ENCODE results near the gene LMBR1. TPM values are rescaled to one million over a fixed set of nuclear protein-coding genes. Genes with fewer than 3 reads are reported as not detected.

LMBR1 gene
- total and polyA plus RNA-seq, 2 donors (not counting 1 experiment from before 2014, with no cell fraction given) = 30.8 to 41.6 TPM

GRCh38 chr7:156841497-156841896, 51.5 kb downstream of the LMBR1 start:
- H3K4me2 ChIP-seq (ENCODE audit: extremely low read depth, insufficient read depth, low read length) = no peak overlapping the region
- no peaks in the 10 kb centered on the region for H3K79me2 ChIP-seq (ENCODE audit: control insufficient read depth, insufficient read depth, low read length)

DNA sequence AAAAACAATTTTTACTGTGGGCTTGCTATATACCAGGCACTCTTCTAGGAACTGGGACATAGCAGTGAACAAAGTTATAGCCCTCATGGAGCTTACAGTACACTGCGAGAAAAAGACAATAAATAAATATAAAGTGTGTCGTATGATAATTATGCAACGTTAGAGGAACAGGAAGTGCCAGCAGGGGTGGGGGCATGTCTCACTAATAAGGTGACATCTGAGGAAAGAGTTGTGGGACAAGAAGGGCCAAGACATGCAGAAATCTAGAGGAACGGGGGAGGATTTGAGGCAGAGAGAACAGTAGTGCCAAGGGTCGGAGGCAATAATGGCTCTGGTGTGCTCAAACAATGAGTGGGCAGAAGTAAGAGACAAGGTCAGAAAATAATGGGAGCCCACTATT, 52.8 kb downstream of the LMBR1 start:
- Histone ChIP-seq H2AFZ (ENCODE audit: low read length) (no peak overlapping the region), H3K4me1 (ENCODE audit: control insufficient read depth, extremely low read depth, insufficient read depth, low read length) (no peaks in the 10 kb centered on the region), H3K4me3 (replicated peaks in 1 of 4; ENCODE audit: control extremely low read depth in 1 of 4, insufficient read depth in 1 of 4, low read depth in 3 of 4, low read length in 4 of 4) (no peak overlapping the region), H3K27me3 (ENCODE audit: control insufficient read depth, insufficient read depth, low read length) (no peaks in the 10 kb centered on the region), H3K36me3 (ENCODE audit: control insufficient read depth, insufficient read depth, low read length) (no peaks in the 10 kb centered on the region), H3K9me3 (ENCODE audit: control insufficient read depth, insufficient read depth, low read depth, low read length) (no peaks in the 10 kb centered on the region), H3K27ac (ENCODE audit: insufficient read depth, low read length) (no peak overlapping the region), H3K9ac (ENCODE audit: insufficient read depth, low read length) (no peak overlapping the region), H3K4me2 (ENCODE audit: extremely low read depth, insufficient read depth, low read length) (no peak overlapping the region), H4K20me1 (ENCODE audit: control insufficient read depth, extremely low read depth, insufficient read depth, low read length) (no peaks in the 10 kb centered on the region), H3K79me2 (ENCODE audit: control insufficient read depth, insufficient read depth, low read length) (no peaks in the 10 kb centered on the region)
- no peak for DNase-seq (ENCODE audit: low read depth in 2 of 2)
- TF ChIP-seq EZH2 (IDR thresholded peaks at IDR 0.05; ENCODE audit: low read length, missing control alignments) = no peak
- TF ChIP-seq, protein P1, sequence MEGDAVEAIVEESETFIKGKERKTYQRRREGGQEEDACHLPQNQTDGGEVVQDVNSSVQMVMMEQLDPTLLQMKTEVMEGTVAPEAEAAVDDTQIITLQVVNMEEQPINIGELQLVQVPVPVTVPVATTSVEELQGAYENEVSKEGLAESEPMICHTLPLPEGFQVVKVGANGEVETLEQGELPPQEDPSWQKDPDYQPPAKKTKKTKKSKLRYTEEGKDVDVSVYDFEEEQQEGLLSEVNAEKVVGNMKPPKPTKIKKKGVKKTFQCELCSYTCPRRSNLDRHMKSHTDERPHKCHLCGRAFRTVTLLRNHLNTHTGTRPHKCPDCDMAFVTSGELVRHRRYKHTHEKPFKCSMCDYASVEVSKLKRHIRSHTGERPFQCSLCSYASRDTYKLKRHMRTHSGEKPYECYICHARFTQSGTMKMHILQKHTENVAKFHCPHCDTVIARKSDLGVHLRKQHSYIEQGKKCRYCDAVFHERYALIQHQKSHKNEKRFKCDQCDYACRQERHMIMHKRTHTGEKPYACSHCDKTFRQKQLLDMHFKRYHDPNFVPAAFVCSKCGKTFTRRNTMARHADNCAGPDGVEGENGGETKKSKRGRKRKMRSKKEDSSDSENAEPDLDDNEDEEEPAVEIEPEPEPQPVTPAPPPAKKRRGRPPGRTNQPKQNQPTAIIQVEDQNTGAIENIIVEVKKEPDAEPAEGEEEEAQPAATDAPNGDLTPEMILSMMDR (conservative IDR thresholded peaks at IDR 0.05 in 1 of 2, IDR thresholded peaks at IDR 0.05 in 1 of 2; ENCODE audit: low read depth in 1 of 2, low read length in 2 of 2) = no peak

More at GRCh38 chr7:156841497-156841896, 51.5 kb downstream of the LMBR1 start:
- no peaks in the 10 kb centered on the region for H4K20me1 ChIP-seq (ENCODE audit: control insufficient read depth, extremely low read depth, insufficient read depth, low read length)
- TF ChIP-seq, protein P1 (conservative IDR thresholded peaks at IDR 0.05 in 1 of 2, IDR thresholded peaks at IDR 0.05 in 1 of 2; ENCODE audit: low read depth in 1 of 2, low read length in 2 of 2) = no peak
- no peak for TF ChIP-seq EZH2 (IDR thresholded peaks at IDR 0.05; ENCODE audit: low read length, missing control alignments)
- DNase-seq (ENCODE audit: low read depth in 2 of 2) = no peak
- H3K27me3 ChIP-seq (ENCODE audit: control insufficient read depth, insufficient read depth, low read length) = no peaks in the 10 kb centered on the region
- no peak overlapping the region for H2AFZ ChIP-seq (ENCODE audit: low read length)
- no peaks in the 10 kb centered on the region for H3K4me1 ChIP-seq (ENCODE audit: control insufficient read depth, extremely low read depth, insufficient read depth, low read length)
- H3K27ac ChIP-seq (ENCODE audit: insufficient read depth, low read length) = no peak overlapping the region
- H3K4me3 ChIP-seq (replicated peaks in 1 of 4; ENCODE audit: control extremely low read depth in 1 of 4, insufficient read depth in 1 of 4, low read depth in 3 of 4, low read length in 4 of 4) = no peak overlapping the region
- no peaks in the 10 kb centered on the region for H3K9me3 ChIP-seq (ENCODE audit: control insufficient read depth, insufficient read depth, low read depth, low read length)
- no peaks in the 10 kb centered on the region for H3K36me3 ChIP-seq (ENCODE audit: control insufficient read depth, insufficient read depth, low read length)
- no peak overlapping the region for H3K9ac ChIP-seq (ENCODE audit: insufficient read depth, low read length)

GRCh38 chr7:156836443-156836842, 56.5 kb downstream of the LMBR1 start:
- DNase-seq (ENCODE audit: low read depth in 2 of 2) = peak in 1 of 2 donors; percentile 3
- H3K9me3 ChIP-seq (ENCODE audit: control insufficient read depth, insufficient read depth, low read depth, low read length) = no peaks in the 10 kb centered on the region
- no peak overlapping the region for H3K27ac ChIP-seq (ENCODE audit: insufficient read depth, low read length)
- H3K9ac ChIP-seq (ENCODE audit: insufficient read depth, low read length) = no peak overlapping the region
- TF ChIP-seq, protein P1 (conservative IDR thresholded peaks at IDR 0.05 in 1 of 2, IDR thresholded peaks at IDR 0.05 in 1 of 2; ENCODE audit: low read depth in 1 of 2, low read length in 2 of 2) = no peak
- no peak for TF ChIP-seq EZH2 (IDR thresholded peaks at IDR 0.05; ENCODE audit: low read length, missing control alignments)
- no peak overlapping the region for H3K4me3 ChIP-seq (replicated peaks in 1 of 4; ENCODE audit: control extremely low read depth in 1 of 4, insufficient read depth in 1 of 4, low read depth in 3 of 4, low read length in 4 of 4)
- H4K20me1 ChIP-seq (ENCODE audit: control insufficient read depth, extremely low read depth, insufficient read depth, low read length) = no peaks in the 10 kb centered on the region
- no peak overlapping the region for H2AFZ ChIP-seq (ENCODE audit: low read length)
- H3K4me1 ChIP-seq (ENCODE audit: control insufficient read depth, extremely low read depth, insufficient read depth, low read length) = no peaks in the 10 kb centered on the region
- H3K79me2 ChIP-seq (ENCODE audit: control insufficient read depth, insufficient read depth, low read length) = no peaks in the 10 kb centered on the region
- no peaks in the 10 kb centered on the region for H3K36me3 ChIP-seq (ENCODE audit: control insufficient read depth, insufficient read depth, low read length)
- no peak overlapping the region for H3K4me2 ChIP-seq (ENCODE audit: extremely low read depth, insufficient read depth, low read length)
- no peaks in the 10 kb centered on the region for H3K27me3 ChIP-seq (ENCODE audit: control insufficient read depth, insufficient read depth, low read length)

Measured in fibroblast of lung (primary cell).